Hepatocyte (in vitro differentiated cells): ENCODE data around the gene CPTP. TPM values are rescaled to one million over a fixed set of nuclear protein-coding genes. Genes with fewer than 3 reads are reported as not detected.

Source experiments
- DNase-seq: peaks from one replicate; pipeline ENCODE4 v3.0.0-alpha.2; 2016; ENCODE audit warnings: low spot score
- H2AFZ ChIP-seq: fragments of 200-600 bp; sonication (generic); 2 replicates; pipeline ENCODE4 v1.6.0; 2016; ENCODE audit warnings: antibody characterized with exemption, mild to moderate bottlenecking
- H3K27ac ChIP-seq: fragments of 200-600 bp; sonication (generic); 2 replicates; pipeline ENCODE4 v1.5.1; 2016; ENCODE audit warnings: mild to moderate bottlenecking
- H3K27me3 ChIP-seq: fragments of 200-600 bp; sonication (generic); 2 replicates; pipeline ENCODE4 v1.6.1; 2016
- H3K36me3 ChIP-seq: fragments of 200-600 bp; sonication (generic); replicated peaks from 2 replicates; pipeline ENCODE4 v1.5.1; 2016; ENCODE audit warnings: low read depth; ENCODE audit not compliant: insufficient read depth
- H3K4me1 ChIP-seq: fragments of 200-600 bp; sonication (generic); 2 replicates; pipeline ENCODE4 v1.5.1; 2016; ENCODE audit warnings: mild to moderate bottlenecking, moderate library complexity; ENCODE audit not compliant: insufficient read depth
- H3K4me2 ChIP-seq: fragments of 200-600 bp; sonication (generic); 2 replicates; pipeline ENCODE4 v1.6.0; 2016
- H3K4me3 ChIP-seq: fragments of 200-600 bp; sonication (generic); 2 replicates; pipeline ENCODE4 v1.5.1; 2016; ENCODE audit warnings: mild to moderate bottlenecking
- H3K79me2 ChIP-seq: fragments of 200-600 bp; sonication (generic); 2 replicates; pipeline ENCODE4 v1.6.0; 2017; ENCODE audit warnings: mild to moderate bottlenecking
- H3K9me2 ChIP-seq: fragments of 200-600 bp; sonication (generic); replicated peaks from 2 replicates; pipeline ENCODE4 v1.6.0; 2017; ENCODE audit warnings: mild to moderate bottlenecking; ENCODE audit not compliant: insufficient read depth
- H3K9me3 ChIP-seq: fragments of 200-600 bp; sonication (generic); 2 replicates; pipeline ENCODE4 v1.5.1; 2016; ENCODE audit warnings: low read depth, mild to moderate bottlenecking
- H4K20me1 ChIP-seq: fragments of 200-600 bp; sonication (generic); 2 replicates; pipeline ENCODE4 v1.6.0; 2016; ENCODE audit warnings: mild to moderate bottlenecking; ENCODE audit not compliant: insufficient read depth, poor library complexity, severe bottlenecking
- CTCF ChIP-seq: fragments of 200-600 bp; sonication (generic); IDR thresholded peaks from 2 replicates; pipeline ENCODE4 v1.5.1; 2016; ENCODE audit warnings: antibody characterized with exemption, mild to moderate bottlenecking; ENCODE audit not compliant: poor library complexity
- EZH2 ChIP-seq: fragments of 200-600 bp; sonication (generic); IDR thresholded peaks from 2 replicates; pipeline ENCODE4 v1.6.1; 2016; ENCODE audit warnings: antibody characterized with exemption, mild to moderate bottlenecking, borderline replicate concordance
- EZH2phosphoT487 ChIP-seq: fragments of 200-600 bp; sonication (generic); IDR thresholded peaks from one replicate; pipeline ENCODE4 v1.6.1; 2018; ENCODE audit warnings: antibody characterized with exemption, mild to moderate bottlenecking, low read depth, moderate library complexity; ENCODE audit not compliant: unreplicated experiment, severe bottlenecking
- WGBS: methylation state at CpG from one replicate; pipeline ENCODE4 v1.1.6; 2016; ENCODE audit warnings: low lambda C conversion rate; ENCODE audit errors: missing lambda C conversion rate; 5-methylcytosine and 5-hydroxymethylcytosine counted together
- polyA plus RNA-seq: library from polyadenylated mRNA; unstranded; fragments of >200 nt; fragmentation: Nextera tagmentation; extraction: Ambion mirVana; gene quantifications from 2 replicates; pipeline ENCODE4 v1.2.1, GENCODE V29; 2016
- total RNA-seq: library from RNA; depleted of rRNA; stranded (reverse); fragments of >200 nt; gene quantifications from 2 replicates; pipeline ENCODE4 v1.2.3, GENCODE V29; 2014

The CPTP gene
- total and polyA plus RNA-seq, 2 experiments from 2014 or later: 12.8 to 45.6 TPM

- Histone ChIP-seq H3K27me3 (no peaks in the 10 kb centered on the region), H3K9me2 (no peaks in the 10 kb centered on the region), H3K4me1 (peaks cover 39% of the 10 kb centered on the region), H3K79me2 (peaks cover 52% of the 10 kb centered on the region), H3K4me3 (peak overlapping the region; percentile 64), H4K20me1 (peaks cover 38% of the 10 kb centered on the region), H2AFZ (peak overlapping the region; percentile 71), H3K9me3 (no peaks in the 10 kb centered on the region), H3K4me2 (peak overlapping the region; percentile 99), H3K36me3 (no peaks in the 10 kb centered on the region), H3K27ac (peak overlapping the region; percentile 84)
- peak; percentile 68 for DNase-seq
- WGBS: 2% methylated on average over 45 of the region's 109 CpGs
- no peak for TF ChIP-seq CTCF
Observed at GRCh38 chr1:1348420-1349255, 24.0 kb downstream of the CPTP start.

- no peaks in the 10 kb centered on the region for H3K9me2 ChIP-seq
- no peaks in the 10 kb centered on the region for H3K36me3 ChIP-seq
- H3K79me2 ChIP-seq: peaks cover 50% of the 10 kb centered on the region
- peaks cover 36% of the 10 kb centered on the region for H4K20me1 ChIP-seq
- H2AFZ ChIP-seq: peak within 1 kb of the TSS; percentile 74
- H3K27me3 ChIP-seq: no peaks in the 10 kb centered on the region
- H3K9me3 ChIP-seq: no peaks in the 10 kb centered on the region
- peak within 1 kb of the TSS; percentile 99 for H3K4me2 ChIP-seq
- TF ChIP-seq CTCF (peak; percentile 63), EZH2phosphoT487 (no peak), EZH2 (no peak)
- H3K27ac ChIP-seq: peak within 1 kb of the TSS; percentile 97
- peak within 1 kb of the TSS; percentile 92 for H3K4me3 ChIP-seq
- WGBS: 1% methylated on average over 39 of the region's 122 CpGs
- H3K4me1 ChIP-seq: peaks cover 39% of the 10 kb centered on the region
- peak; percentile 86 for DNase-seq
Observed at GRCh38 chr1:1349256-1350012, 24.8 kb downstream of the CPTP start, which contains the start of gene DVL1. Gene DVL1, minus strand, starts transcription at chr1:1349418. Its CDS starts 353 bp downstream, at chr1:1349065.

GRCh38 chr1:1351511-1352427 is 27.2 kb downstream of the CPTP start:
- 60% methylated on average over 24 of the region's 29 CpGs for WGBS
- Histone ChIP-seq H3K4me2 (peak overlapping the region; percentile 70), H3K79me2 (peaks cover 48% of the 10 kb centered on the region), H3K27ac (peak overlapping the region; percentile 20), H3K36me3 (no peaks in the 10 kb centered on the region), H2AFZ (no peak overlapping the region), H4K20me1 (peaks cover 28% of the 10 kb centered on the region), H3K9me3 (no peaks in the 10 kb centered on the region), H3K27me3 (no peaks in the 10 kb centered on the region), H3K4me1 (peaks cover 35% of the 10 kb centered on the region), H3K4me3 (no peak overlapping the region), H3K9me2 (no peaks in the 10 kb centered on the region)
- no peak for TF ChIP-seq EZH2phosphoT487
- TF ChIP-seq EZH2: no peak
- TF ChIP-seq CTCF: no peak
- no peak for DNase-seq
